ENCODE results near the gene CMC2. TPM values are rescaled to one million over a fixed set of nuclear protein-coding genes. Genes with fewer than 3 reads are reported as not detected.

Gene CMC2
- total and polyA plus RNA-seq, 2 of the 8 experiments (the other 6 are each of a cell fraction or from before 2014, with no cell fraction given) = 66.6 to 116 TPM

- no peaks in the 10 kb centered on the region for H3K36me3 ChIP-seq (ENCODE audit: control insufficient read depth in 2 of 4, insufficient read depth in 4 of 4, low read length in 3 of 4)
- TF ChIP-seq SIN3A (conservative IDR thresholded peaks at IDR 0.05 in 1 of 2, IDR thresholded peaks at IDR 0.05 in 1 of 2; ENCODE audit: low read depth in 1 of 2, low read length in 2 of 2) (0 out of 4 replicates have a peak, but pooled peaks of 1 of the 2 experiments have one; percentile 32), SIX5 (IDR thresholded peaks at IDR 0.05; ENCODE audit: low read depth, low read length) (no peak), RAD21 (IDR thresholded peaks at IDR 0.05 in 1 of 2, conservative IDR thresholded peaks at IDR 0.05 in 1 of 2; ENCODE audit: low read depth in 2 of 2, low read length in 2 of 2) (peak; percentile 79 to 84)
- TF ChIP-seq, protein P1, sequence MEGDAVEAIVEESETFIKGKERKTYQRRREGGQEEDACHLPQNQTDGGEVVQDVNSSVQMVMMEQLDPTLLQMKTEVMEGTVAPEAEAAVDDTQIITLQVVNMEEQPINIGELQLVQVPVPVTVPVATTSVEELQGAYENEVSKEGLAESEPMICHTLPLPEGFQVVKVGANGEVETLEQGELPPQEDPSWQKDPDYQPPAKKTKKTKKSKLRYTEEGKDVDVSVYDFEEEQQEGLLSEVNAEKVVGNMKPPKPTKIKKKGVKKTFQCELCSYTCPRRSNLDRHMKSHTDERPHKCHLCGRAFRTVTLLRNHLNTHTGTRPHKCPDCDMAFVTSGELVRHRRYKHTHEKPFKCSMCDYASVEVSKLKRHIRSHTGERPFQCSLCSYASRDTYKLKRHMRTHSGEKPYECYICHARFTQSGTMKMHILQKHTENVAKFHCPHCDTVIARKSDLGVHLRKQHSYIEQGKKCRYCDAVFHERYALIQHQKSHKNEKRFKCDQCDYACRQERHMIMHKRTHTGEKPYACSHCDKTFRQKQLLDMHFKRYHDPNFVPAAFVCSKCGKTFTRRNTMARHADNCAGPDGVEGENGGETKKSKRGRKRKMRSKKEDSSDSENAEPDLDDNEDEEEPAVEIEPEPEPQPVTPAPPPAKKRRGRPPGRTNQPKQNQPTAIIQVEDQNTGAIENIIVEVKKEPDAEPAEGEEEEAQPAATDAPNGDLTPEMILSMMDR (IDR thresholded peaks at IDR 0.05; ENCODE audit: control extremely low read depth in 1 of 3, insufficient read depth in 1 of 3, low read depth in 1 of 3, low read length in 3 of 3) = peak; percentile 91 to 96 (median 93)
- H3K9ac ChIP-seq (replicated peaks in 1 of 4; ENCODE audit: extremely low read depth in 1 of 4, low read depth in 3 of 4, low read length in 3 of 4) = no peak overlapping the region
- no peak overlapping the region for H4K8ac ChIP-seq (ENCODE audit: extremely low read depth, insufficient read depth, low read length)
- H3K14ac ChIP-seq (ENCODE audit: insufficient read length) = no peak overlapping the region
- POLR2A ChIA-PET (ENCODE audit: partially characterized antibody) = no interaction called here
- DNase-seq (ENCODE audit: low read depth in 1 of 2, low spot score in 2 of 2) (peak; percentile 66 to 88), FAIRE-seq (no peak)
- WGBS, 2 experiments (ENCODE audit: extremely low coverage in 1 of 2, insufficient coverage in 1 of 2, insufficient read length in 1 of 2, insufficient replicate concordance in 2 of 2, low coverage in 1 of 2, low lambda C conversion rate in 2 of 2, missing lambda C conversion rate in 1 of 2) = 17% methylated on average over 8 of the region's 8 CpGs; no CpG with 5 or more reads in 1 of the 2 experiments
- no peak overlapping the region for H3K56ac ChIP-seq (replicated peaks; ENCODE audit: insufficient read length, low read depth, low read length)
- no peaks in the 10 kb centered on the region for H3K79me2 ChIP-seq (ENCODE audit: control insufficient read depth in 1 of 2, insufficient read depth in 2 of 2, low read length in 2 of 2)
- no peak overlapping the region for H2BK120ac ChIP-seq (replicated peaks; ENCODE audit: low read depth, low read length)
- CTCF ChIA-PET (ENCODE audit: partially characterized antibody) = interaction anchor here (0.8 to 8.7 kb wide), 24 partner anchors 10 to 399 kb away, joined by 3 to 84 read pairs (median 4); partner anchors contain the start of gene ATMIN
- peaks cover 0 to 2% (median 0%) of the 10 kb centered on the region in 4 experiments; a peak in 2 of 7 replicates for H3K4me1 ChIP-seq (replicated peaks in 1 of 4; ENCODE audit: control insufficient read depth in 3 of 4, insufficient read depth in 4 of 4, low read length in 3 of 4)
- H3K27ac ChIP-seq (ENCODE audit: low read depth, low read length) = no peak overlapping the region
- H2BK12ac ChIP-seq (ENCODE audit: low read depth, low read length) = no peak overlapping the region
- no peak overlapping the region for H3K18ac ChIP-seq (ENCODE audit: extremely low read depth, low read length)
- no peak overlapping the region for H2BK15ac ChIP-seq (ENCODE audit: low read length)
- 0 out of 2 replicates have a peak, but pooled peaks cover 2% of the 10 kb centered on the region for H3K23me2 ChIP-seq (ENCODE audit: low read depth, low read length)
- no peak overlapping the region for H3K23ac ChIP-seq (ENCODE audit: insufficient read length)
- H3K4me3 ChIP-seq (ENCODE audit: extremely low read depth in 1 of 4, insufficient read depth in 2 of 4, low read depth in 3 of 4, low read length in 4 of 4) = no peak overlapping the region
- H4K91ac ChIP-seq (replicated peaks; ENCODE audit: insufficient read length, low read length) = no peak overlapping the region
- no peaks in the 10 kb centered on the region for H3K79me1 ChIP-seq (ENCODE audit: low read depth, low read length)
- H4K20me1 ChIP-seq (replicated peaks in 1 of 2; ENCODE audit: control insufficient read depth in 1 of 2, insufficient read depth in 2 of 2, low read length in 2 of 2) = no peaks in the 10 kb centered on the region
- H3K27me3 ChIP-seq (replicated peaks in 1 of 4; ENCODE audit: control insufficient read depth in 3 of 4, extremely low read depth in 1 of 4, insufficient read depth in 3 of 4, low read length in 3 of 4) = no peaks in the 10 kb centered on the region
- no peaks in the 10 kb centered on the region for H3K9me3 ChIP-seq (ENCODE audit: insufficient read depth in 2 of 2, low read depth in 1 of 2, low read length in 1 of 2)
- no peak overlapping the region for H4K5ac ChIP-seq (ENCODE audit: insufficient read length, low read depth, low read length)
- no peak overlapping the region; the same call in 1 of the 2 replicates for H2AFZ ChIP-seq (ENCODE audit: low read length)
- H3K4ac ChIP-seq (replicated peaks; ENCODE audit: insufficient read length, low read depth, low read length) = no peak overlapping the region
- no peak overlapping the region for H2BK5ac ChIP-seq (ENCODE audit: low read depth, low read length)
- H2BK20ac ChIP-seq (ENCODE audit: low read length) = no peak overlapping the region
- H3K4me2 ChIP-seq (ENCODE audit: insufficient read depth in 1 of 2, low read depth in 2 of 2, low read length in 2 of 2) = no peak overlapping the region
- H2AK5ac ChIP-seq (ENCODE audit: low read depth, low read length) = no peak overlapping the region
Measured at GRCh38 chr16:80924372-80924978, 82.2 kb downstream of the CMC2 start.
